ENCODE data around the gene LRRC4C. TPM values are rescaled to one million over a fixed set of nuclear protein-coding genes. Genes with fewer than 3 reads are reported as not detected.

Gene LRRC4C
- polyA plus RNA-seq, 1 of the 3 experiments (the other 2 are of a cell fraction) = 0.16 TPM

DNA sequence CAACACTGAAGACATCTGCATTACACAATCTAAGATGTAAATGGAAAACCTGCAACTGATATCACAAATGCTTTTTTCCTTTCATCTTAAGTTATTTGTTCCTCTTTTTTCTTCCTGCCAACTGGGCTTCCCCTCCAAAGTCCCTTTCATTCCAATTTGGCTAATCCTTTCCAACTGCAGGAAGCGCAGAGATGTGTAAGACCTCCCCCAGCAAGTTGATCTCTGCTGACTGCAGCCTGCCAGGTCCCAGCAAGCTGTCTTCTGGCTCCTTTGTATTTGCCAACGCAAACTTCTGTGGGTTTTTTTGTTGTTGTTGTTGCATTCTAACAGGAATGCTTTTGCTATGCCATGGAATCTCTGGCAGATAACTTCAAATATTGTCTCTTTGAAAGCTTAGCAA, 38.5 kb upstream of the LRRC4C start:
- Histone ChIP-seq H3K27me3 (ENCODE audit: insufficient read depth) (no peaks in the 10 kb centered on the region), H2AFZ (ENCODE audit: low read depth) (no peak overlapping the region), H3F3A (replicated peaks; ENCODE audit: insufficient read depth) (no peaks in the 10 kb centered on the region), H3K27ac (ENCODE audit: low read depth in 2 of 2, low read length in 1 of 2) (no peak overlapping the region), H4K20me1 (ENCODE audit: insufficient read depth) (no peaks in the 10 kb centered on the region), H3K4me2 (no peak overlapping the region), H3K79me2 (ENCODE audit: insufficient read depth) (no peaks in the 10 kb centered on the region), H3K9ac (no peak overlapping the region), H3K36me3 (replicated peaks in 1 of 2; ENCODE audit: control insufficient read depth in 1 of 2, insufficient read depth in 2 of 2, low read length in 1 of 2) (no peaks in the 10 kb centered on the region), H3K4me3 (ENCODE audit: low read depth in 2 of 2, low read length in 1 of 2) (no peak overlapping the region; a peak in 1 of 4 replicates), H3K9me3 (no peaks in the 10 kb centered on the region), H3K9me2 (no peaks in the 10 kb centered on the region), H3K4me1 (ENCODE audit: control insufficient read depth in 1 of 2, insufficient read depth in 2 of 2, low read depth in 1 of 2, low read length in 1 of 2) (peaks cover 0 to 10% of the 10 kb centered on the region in 2 experiments; a peak in 2 of 4 replicates)
- no peak for DNase-seq
- WGBS (ENCODE audit: low lambda C conversion rate) = 29% methylated on average over 2 of the region's 2 CpGs
- TF ChIP-seq MXI1 (IDR thresholded peaks at IDR 0.05; ENCODE audit: low read depth, low read length) = no peak
- no peak for TF ChIP-seq GATA2 (CRISPR knock-in tag; IDR thresholded peaks at IDR 0.05)
- no peak for TF ChIP-seq NFIC (IDR thresholded peaks at IDR 0.05; ENCODE audit: borderline replicate concordance)
- TF ChIP-seq POLR2AphosphoS5 (IDR thresholded peaks at IDR 0.05; ENCODE audit: low read depth, low read length) = no peak
- TF ChIP-seq FOSL2 (IDR thresholded peaks at IDR 0.05; ENCODE audit: borderline replicate concordance, low read depth) = no peak
- TF ChIP-seq FOXM1 (IDR thresholded peaks at IDR 0.05; ENCODE audit: low read depth) = no peak
- TF ChIP-seq ELF1 (IDR thresholded peaks at IDR 0.05) = no peak
- TF ChIP-seq TEAD4 (IDR thresholded peaks at IDR 0.05; ENCODE audit: borderline replicate concordance, insufficient read depth) = no peak
- TF ChIP-seq RFX5 (IDR thresholded peaks at IDR 0.05; ENCODE audit: low read length) = no peak
- no peak for TF ChIP-seq RXRA (IDR thresholded peaks at IDR 0.05; ENCODE audit: borderline replicate concordance, low read depth)
- CTCF ChIA-PET = interaction anchor here (1.0 to 3.6 kb wide), 7 partner anchors 9 to 1785 kb away, joined by 3 to 16 read pairs (median 8); no protein-coding TSS in a partner anchor
- POLR2A ChIA-PET = no interaction called here

DNA sequence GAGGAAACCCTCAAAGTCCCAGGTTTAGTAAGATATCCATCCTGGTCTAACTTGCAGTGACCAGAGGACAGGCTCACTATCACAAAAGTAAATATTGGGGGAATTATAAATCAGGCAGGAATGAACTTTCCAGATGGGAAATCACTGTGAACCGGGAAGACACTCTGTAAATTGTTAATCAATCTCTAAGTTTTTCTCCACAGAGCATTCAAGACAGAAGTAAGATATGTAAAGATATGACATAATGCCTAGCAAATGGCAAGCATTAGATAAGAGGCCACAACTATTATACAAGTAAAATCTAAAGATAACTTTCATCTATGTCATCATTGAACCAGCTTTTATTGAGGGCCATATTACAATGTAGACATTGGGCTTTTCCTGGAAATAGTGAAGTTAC, 35.3 kb upstream of the LRRC4C start:
- Histone ChIP-seq H3K4me3 (ENCODE audit: low read depth in 2 of 2, low read length in 1 of 2) (no peak overlapping the region), H3K9me3 (no peaks in the 10 kb centered on the region), H3K36me3 (replicated peaks in 1 of 2; ENCODE audit: control insufficient read depth in 1 of 2, insufficient read depth in 2 of 2, low read length in 1 of 2) (no peaks in the 10 kb centered on the region), H4K20me1 (ENCODE audit: insufficient read depth) (no peaks in the 10 kb centered on the region), H3F3A (replicated peaks; ENCODE audit: insufficient read depth) (no peaks in the 10 kb centered on the region), H3K4me2 (no peak overlapping the region), H3K9ac (no peak overlapping the region), H3K4me1 (ENCODE audit: control insufficient read depth in 1 of 2, insufficient read depth in 2 of 2, low read depth in 1 of 2, low read length in 1 of 2) (peaks cover 0 to 10% of the 10 kb centered on the region in 2 experiments; a peak in 1 of 4 replicates), H3K27ac (ENCODE audit: low read depth in 2 of 2, low read length in 1 of 2) (no peak overlapping the region), H3K27me3 (ENCODE audit: insufficient read depth) (no peaks in the 10 kb centered on the region), H3K9me2 (no peaks in the 10 kb centered on the region), H3K79me2 (ENCODE audit: insufficient read depth) (no peaks in the 10 kb centered on the region), H2AFZ (ENCODE audit: low read depth) (no peak overlapping the region)
- ChIA-PET CTCF (interaction anchor here (1.9 kb wide), 1 partner anchor 1030 kb away, joined by 8 read pairs; no protein-coding TSS in a partner anchor), POLR2A (no interaction called here)
- 13% methylated on average over 1 of the region's 1 CpG for WGBS (ENCODE audit: low lambda C conversion rate)
- TF ChIP-seq, protein P1, sequence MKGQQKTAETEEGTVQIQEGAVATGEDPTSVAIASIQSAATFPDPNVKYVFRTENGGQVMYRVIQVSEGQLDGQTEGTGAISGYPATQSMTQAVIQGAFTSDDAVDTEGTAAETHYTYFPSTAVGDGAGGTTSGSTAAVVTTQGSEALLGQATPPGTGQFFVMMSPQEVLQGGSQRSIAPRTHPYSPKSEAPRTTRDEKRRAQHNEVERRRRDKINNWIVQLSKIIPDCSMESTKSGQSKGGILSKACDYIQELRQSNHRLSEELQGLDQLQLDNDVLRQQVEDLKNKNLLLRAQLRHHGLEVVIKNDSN (IDR thresholded peaks at IDR 0.05; ENCODE audit: borderline replicate concordance, low read depth) = no peak
- TF ChIP-seq JUND (IDR thresholded peaks at IDR 0.05) (no peak), ELF1 (IDR thresholded peaks at IDR 0.05) (no peak), TCF12 (IDR thresholded peaks at IDR 0.05) (no peak), SIN3A (IDR thresholded peaks at IDR 0.05; ENCODE audit: borderline replicate concordance, low read depth, low read length) (no peak), RXRA (IDR thresholded peaks at IDR 0.05; ENCODE audit: borderline replicate concordance, low read depth) (no peak), YY1 (IDR thresholded peaks at IDR 0.05; ENCODE audit: low read depth) (no peak)
- TF ChIP-seq, protein P2, sequence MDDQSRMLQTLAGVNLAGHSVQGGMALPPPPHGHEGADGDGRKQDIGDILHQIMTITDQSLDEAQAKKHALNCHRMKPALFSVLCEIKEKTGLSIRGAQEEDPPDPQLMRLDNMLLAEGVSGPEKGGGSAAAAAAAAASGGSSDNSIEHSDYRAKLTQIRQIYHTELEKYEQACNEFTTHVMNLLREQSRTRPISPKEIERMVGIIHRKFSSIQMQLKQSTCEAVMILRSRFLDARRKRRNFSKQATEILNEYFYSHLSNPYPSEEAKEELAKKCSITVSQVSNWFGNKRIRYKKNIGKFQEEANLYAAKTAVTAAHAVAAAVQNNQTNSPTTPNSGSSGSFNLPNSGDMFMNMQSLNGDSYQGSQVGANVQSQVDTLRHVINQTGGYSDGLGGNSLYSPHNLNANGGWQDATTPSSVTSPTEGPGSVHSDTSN (IDR thresholded peaks at IDR 0.05) = no peak
- no peak for DNase-seq

Data from SK-N-SH (cell line).